ENCODE results near the gene ZNF474. TPM values are rescaled to one million over a fixed set of nuclear protein-coding genes. Genes with fewer than 3 reads are reported as not detected.

The ZNF474 gene
- total and polyA plus RNA-seq, 2 of the 8 experiments (the other 6 are each of a cell fraction or from before 2014, with no cell fraction given): not detected

- H4K20me1 ChIP-seq (replicated peaks in 1 of 2; ENCODE audit: control insufficient read depth in 1 of 2, insufficient read depth in 2 of 2, low read length in 2 of 2): no peaks in the 10 kb centered on the region
- H3K4ac ChIP-seq (replicated peaks; ENCODE audit: insufficient read length, low read depth, low read length): no peak overlapping the region
- 95% methylated on average over 3 of the region's 3 CpGs; no CpG with 5 or more reads in 1 of the 2 experiments for WGBS, 2 experiments (ENCODE audit: extremely low coverage in 1 of 2, insufficient coverage in 1 of 2, insufficient read length in 1 of 2, insufficient replicate concordance in 2 of 2, low coverage in 1 of 2, low lambda C conversion rate in 2 of 2, missing lambda C conversion rate in 1 of 2)
- H2BK12ac ChIP-seq (ENCODE audit: low read depth, low read length): no peak overlapping the region
- H2BK5ac ChIP-seq (ENCODE audit: low read depth, low read length): no peak overlapping the region
- no peak overlapping the region for H3K23ac ChIP-seq (ENCODE audit: insufficient read length)
- no peaks in the 10 kb centered on the region for H3K27me3 ChIP-seq (replicated peaks in 1 of 4; ENCODE audit: control insufficient read depth in 3 of 4, extremely low read depth in 1 of 4, insufficient read depth in 3 of 4, low read length in 3 of 4)
- H3K56ac ChIP-seq (replicated peaks; ENCODE audit: insufficient read length, low read depth, low read length): no peak overlapping the region
- H4K5ac ChIP-seq (ENCODE audit: insufficient read length, low read depth, low read length): no peak overlapping the region
- CTCF ChIA-PET (ENCODE audit: partially characterized antibody): interaction anchor here (0.9 to 10.7 kb wide), 6 partner anchors 21 to 293 kb away, joined by 3 to 221 read pairs (median 5); no protein-coding TSS in a partner anchor
- no peaks in the 10 kb centered on the region for H3K9me3 ChIP-seq (ENCODE audit: insufficient read depth in 2 of 2, low read depth in 1 of 2, low read length in 1 of 2)
- no peak overlapping the region for H4K91ac ChIP-seq (replicated peaks; ENCODE audit: insufficient read length, low read length)
- no peak overlapping the region for H2BK20ac ChIP-seq (ENCODE audit: low read length)
- no peak overlapping the region for H3K4me3 ChIP-seq (ENCODE audit: extremely low read depth in 1 of 4, insufficient read depth in 2 of 4, low read depth in 3 of 4, low read length in 4 of 4)
- FAIRE-seq (no peak), DNase-seq (ENCODE audit: low read depth in 1 of 2, low spot score in 2 of 2) (no peak)
- H3K36me3 ChIP-seq (ENCODE audit: control insufficient read depth in 2 of 4, insufficient read depth in 4 of 4, low read length in 3 of 4): no peaks in the 10 kb centered on the region
- no peaks in the 10 kb centered on the region for H3K79me2 ChIP-seq (ENCODE audit: control insufficient read depth in 1 of 2, insufficient read depth in 2 of 2, low read length in 2 of 2)
- no peak overlapping the region for H3K4me2 ChIP-seq (ENCODE audit: insufficient read depth in 1 of 2, low read depth in 2 of 2, low read length in 2 of 2)
- no peaks in the 10 kb centered on the region for H3K79me1 ChIP-seq (ENCODE audit: low read depth, low read length)
- H3K9ac ChIP-seq (replicated peaks in 1 of 4; ENCODE audit: extremely low read depth in 1 of 4, low read depth in 3 of 4, low read length in 3 of 4): no peak overlapping the region
- H3K23me2 ChIP-seq (ENCODE audit: low read depth, low read length): no peaks in the 10 kb centered on the region
- H2BK120ac ChIP-seq (replicated peaks; ENCODE audit: low read depth, low read length): no peak overlapping the region
- no peak overlapping the region for H3K18ac ChIP-seq (ENCODE audit: extremely low read depth, low read length)
- H4K8ac ChIP-seq (ENCODE audit: extremely low read depth, insufficient read depth, low read length): no peak overlapping the region
- no peak overlapping the region for H2AFZ ChIP-seq (ENCODE audit: low read length)
- H3K4me1 ChIP-seq (replicated peaks in 1 of 4; ENCODE audit: control insufficient read depth in 3 of 4, insufficient read depth in 4 of 4, low read length in 3 of 4): no peaks in the 10 kb centered on the region
- no peak overlapping the region for H2AK5ac ChIP-seq (ENCODE audit: low read depth, low read length)
- H2BK15ac ChIP-seq (ENCODE audit: low read length): no peak overlapping the region
- no peak overlapping the region for H3K27ac ChIP-seq (ENCODE audit: low read depth, low read length)
- POLR2A ChIA-PET (ENCODE audit: partially characterized antibody): no interaction called here
- no peak overlapping the region for H3K14ac ChIP-seq (ENCODE audit: insufficient read length)
- TF ChIP-seq GTF2F1 (IDR thresholded peaks at IDR 0.05; ENCODE audit: borderline replicate concordance, low read depth, low read length): no peak
- TF ChIP-seq SRF (IDR thresholded peaks at IDR 0.05; ENCODE audit: low read depth, low read length): no peak
- no peak for TF ChIP-seq MAX (IDR thresholded peaks at IDR 0.05)
- TF ChIP-seq RXRA (IDR thresholded peaks at IDR 0.05; ENCODE audit: insufficient read depth, low read depth, low read length): no peak
- no peak for TF ChIP-seq JUN (IDR thresholded peaks at IDR 0.05; ENCODE audit: low read depth, low read length)
- TF ChIP-seq EGR1 (IDR thresholded peaks at IDR 0.05; ENCODE audit: borderline replicate concordance, low read depth, low read length): no peak
- TF ChIP-seq RNF2 (IDR thresholded peaks at IDR 0.05; ENCODE audit: borderline replicate concordance, low read depth, low read length, missing control alignments, poor library complexity, severe bottlenecking): no peak
- no peak for TF ChIP-seq ATF3 (IDR thresholded peaks at IDR 0.05; ENCODE audit: insufficient read depth, low read depth, low read length)
- TF ChIP-seq POLR2A (IDR thresholded peaks at IDR 0.05; ENCODE audit: control extremely low read depth in 1 of 2, low read depth in 2 of 2, low read length in 2 of 2): no peak
- no peak for TF ChIP-seq SP1 (IDR thresholded peaks at IDR 0.05; ENCODE audit: low read depth, low read length)
- no peak for TF ChIP-seq FOSL1 (IDR thresholded peaks at IDR 0.05; ENCODE audit: insufficient read depth, low read depth, low read length)
- no peak for TF ChIP-seq USF2 (IDR thresholded peaks at IDR 0.05; ENCODE audit: low read length)
- TF ChIP-seq HDAC6 (IDR thresholded peaks at IDR 0.05; ENCODE audit: low read depth, low read length): no peak
Measured at GRCh38 chr5:122201365-122201764, 72.0 kb downstream of the ZNF474 start.

Data from H1 (cell line).